Coronary artery (tissue), 2 donors: ENCODE measurements around the gene CDH12.

ENCODE experiments used
- DNase-seq: peaks from one replicate; pipeline ENCODE4 v3.0.0-alpha.2; 2017; ENCODE audit warnings: low spot score
- H3K27ac ChIP-seq, 2 donors: fragments of 200-600 bp; sonication (generic); one replicate each; pipeline ENCODE4 v1.5.1; 2016 to 2019
- H3K4me3 ChIP-seq: fragments of 200-600 bp; sonication (generic); 2 replicates; pipeline ENCODE4 v1.5.1; 2016; ENCODE audit warnings: mild to moderate bottlenecking, moderate library complexity
- CTCF ChIP-seq: fragments of 200-600 bp; sonication (generic); IDR thresholded peaks from one replicate; pipeline ENCODE4 v1.5.1; 2019; ENCODE audit warnings: antibody characterized with exemption

CDH12 gene

GRCh38 chr5:22706901-22707300, 146.2 kb downstream of the CDH12 start:
- DNase-seq, result no peak
- Histone ChIP-seq H3K4me3 (no peak overlapping the region), H3K27ac (no peak overlapping the region)
- no peak for TF ChIP-seq CTCF

GRCh38 chr5:22699319-22699718, 153.8 kb downstream of the CDH12 start:
- no peak for TF ChIP-seq CTCF
- DNase-seq, result no peak
- H3K27ac ChIP-seq, result no peak overlapping the region
- no peak overlapping the region for H3K4me3 ChIP-seq

GRCh38 chr5:22693121-22693520, 160.0 kb downstream of the CDH12 start:
- Histone ChIP-seq H3K4me3 (no peak overlapping the region), H3K27ac (no peak overlapping the region)
- no peak for DNase-seq
- TF ChIP-seq CTCF, result no peak

- H3K27ac ChIP-seq, result no peak overlapping the region
- no peak for TF ChIP-seq CTCF
- H3K4me3 ChIP-seq, result no peak overlapping the region
- DNase-seq, result no peak
Measured at GRCh38 chr5:22683050-22683449, 170.1 kb downstream of the CDH12 start.

GRCh38 chr5:22678886-22679285, 174.3 kb downstream of the CDH12 start:
- Histone ChIP-seq H3K27ac (no peak overlapping the region), H3K4me3 (no peak overlapping the region)
- no peak for DNase-seq
- TF ChIP-seq CTCF, result no peak

- no peak overlapping the region for H3K4me3 ChIP-seq
- no peak overlapping the region for H3K27ac ChIP-seq
- TF ChIP-seq CTCF, result no peak
Measured at GRCh38 chr5:22673131-22673530, 180.0 kb downstream of the CDH12 start.

GRCh38 chr5:22669345-22669744, 183.8 kb downstream of the CDH12 start:
- no peak for DNase-seq
- TF ChIP-seq CTCF, result no peak
- H3K4me3 ChIP-seq, result no peak overlapping the region
- H3K27ac ChIP-seq, result no peak overlapping the region

More at GRCh38 chr5:22673131-22673530, 180.0 kb downstream of the CDH12 start:
- DNase-seq, result no peak
